ENCODE results near the gene DYRK1B. TPM values are rescaled to one million over a fixed set of nuclear protein-coding genes. Genes with fewer than 3 reads are reported as not detected.
"Not testable (repeated sequence)": the region's sequence is repeated elsewhere in the genome, so short reads cannot be mapped to it uniquely, and the experiment has no call there.

The DYRK1B gene
- total and polyA plus RNA-seq, 7 donors, result 6.6 to 11.4 (median 8.6) TPM

DNA sequence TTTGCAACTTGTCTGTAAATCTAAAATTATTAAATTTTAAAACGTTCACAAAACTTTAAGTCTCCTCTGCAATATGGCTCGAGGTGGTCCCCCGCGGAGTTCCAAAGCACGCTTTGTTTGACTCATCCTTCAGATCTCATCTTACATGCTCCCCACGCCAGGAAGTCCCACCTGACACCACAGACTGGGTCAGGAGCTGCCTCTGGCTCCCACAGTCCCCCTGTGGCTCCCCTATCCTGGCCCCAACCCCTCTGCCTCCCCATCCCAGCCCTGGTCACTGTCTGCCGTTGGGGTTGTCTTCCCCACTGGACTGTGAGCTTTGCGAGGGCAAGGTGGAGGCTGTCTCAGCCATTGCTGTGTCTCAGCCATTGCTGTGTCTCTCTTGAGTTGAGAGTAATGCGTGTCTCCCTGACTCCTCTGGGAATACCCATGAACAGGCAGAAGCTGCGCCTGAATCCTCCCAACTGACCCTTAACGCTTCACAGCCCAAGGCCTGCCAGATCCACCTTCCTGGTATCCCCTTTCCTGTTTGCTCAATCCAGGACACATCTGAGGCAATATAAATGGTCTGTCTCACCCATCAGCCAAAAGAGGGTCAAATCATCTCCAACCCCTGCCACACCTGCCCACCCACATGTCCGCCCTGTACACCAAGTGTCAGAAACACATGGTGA lies 15.9 kb downstream of the DYRK1B start:
- H3K36me3 ChIP-seq, result peaks cover 0 to 19% (median 0%) of the 10 kb centered on the region in 4 donors
- H3K9me3 ChIP-seq, result no peaks in the 10 kb centered on the region
- H3K27ac ChIP-seq, result no peak overlapping the region
- H3K4me1 ChIP-seq, result no peaks in the 10 kb centered on the region
- WGBS, 2 donors, result 92 to 94% methylated on average over 12 of the region's 12 CpGs
- no peak overlapping the region for H3K4me3 ChIP-seq
- no peaks in the 10 kb centered on the region for H3K27me3 ChIP-seq
- intact Hi-C loops (cut with DNase I), result no loop called here
- TF ChIP-seq POLR2A (IDR thresholded peaks at IDR 0.05), result no peak
- TF ChIP-seq EP300 (IDR thresholded peaks at IDR 0.05), result no peak
- TF ChIP-seq POLR2AphosphoS5 (IDR thresholded peaks at IDR 0.05), result no peak
- TF ChIP-seq, protein P1, sequence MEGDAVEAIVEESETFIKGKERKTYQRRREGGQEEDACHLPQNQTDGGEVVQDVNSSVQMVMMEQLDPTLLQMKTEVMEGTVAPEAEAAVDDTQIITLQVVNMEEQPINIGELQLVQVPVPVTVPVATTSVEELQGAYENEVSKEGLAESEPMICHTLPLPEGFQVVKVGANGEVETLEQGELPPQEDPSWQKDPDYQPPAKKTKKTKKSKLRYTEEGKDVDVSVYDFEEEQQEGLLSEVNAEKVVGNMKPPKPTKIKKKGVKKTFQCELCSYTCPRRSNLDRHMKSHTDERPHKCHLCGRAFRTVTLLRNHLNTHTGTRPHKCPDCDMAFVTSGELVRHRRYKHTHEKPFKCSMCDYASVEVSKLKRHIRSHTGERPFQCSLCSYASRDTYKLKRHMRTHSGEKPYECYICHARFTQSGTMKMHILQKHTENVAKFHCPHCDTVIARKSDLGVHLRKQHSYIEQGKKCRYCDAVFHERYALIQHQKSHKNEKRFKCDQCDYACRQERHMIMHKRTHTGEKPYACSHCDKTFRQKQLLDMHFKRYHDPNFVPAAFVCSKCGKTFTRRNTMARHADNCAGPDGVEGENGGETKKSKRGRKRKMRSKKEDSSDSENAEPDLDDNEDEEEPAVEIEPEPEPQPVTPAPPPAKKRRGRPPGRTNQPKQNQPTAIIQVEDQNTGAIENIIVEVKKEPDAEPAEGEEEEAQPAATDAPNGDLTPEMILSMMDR (IDR thresholded peaks at IDR 0.05), result no peak
- no peak for DNase-seq

DNA sequence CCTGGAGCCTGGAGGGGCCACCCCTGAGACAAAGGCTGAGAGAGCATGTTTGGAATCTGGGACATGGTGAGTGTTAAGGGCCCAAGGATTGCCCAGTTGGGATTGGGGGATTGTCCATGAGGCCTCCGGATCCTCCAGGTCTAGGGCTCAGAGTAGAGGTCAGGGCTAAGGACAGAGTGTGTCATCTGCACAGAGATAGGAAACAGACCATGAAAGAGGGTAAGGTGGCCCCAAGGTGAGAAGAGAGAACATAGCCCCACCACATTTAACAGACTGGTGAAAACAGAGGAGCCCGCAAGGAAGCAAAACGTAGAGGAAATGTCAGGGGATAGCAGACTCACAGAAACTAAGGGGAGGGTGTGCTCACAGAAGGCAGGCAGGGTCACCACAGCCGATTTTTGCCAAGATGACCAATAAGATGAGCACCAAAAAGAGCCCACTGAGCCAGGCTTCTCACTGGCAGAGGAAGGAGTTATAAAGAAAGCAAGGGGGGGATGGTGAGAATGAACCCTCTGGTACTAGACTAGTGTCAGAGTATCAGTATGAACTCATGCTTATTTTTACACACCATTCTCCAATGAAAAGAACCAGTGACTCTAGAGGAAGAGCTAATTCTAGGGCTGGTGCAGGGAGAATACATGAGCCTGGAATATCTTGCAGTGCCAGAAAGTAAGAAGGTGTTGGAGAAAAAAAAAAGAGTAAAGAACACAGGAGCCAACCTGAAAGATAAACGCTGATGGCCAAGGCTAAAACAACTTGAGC lies 17.5 kb downstream of the DYRK1B start:
- no peaks in the 10 kb centered on the region for H3K9me3 ChIP-seq
- TF ChIP-seq, protein P1 (IDR thresholded peaks at IDR 0.05), result no peak
- TF ChIP-seq POLR2A (IDR thresholded peaks at IDR 0.05), result no peak
- 85 to 90% methylated on average over 5 of the region's 5 CpGs for WGBS, 2 donors
- no peak overlapping the region for H3K27ac ChIP-seq
- H3K4me3 ChIP-seq, result no peak overlapping the region
- no peak for DNase-seq
- H3K27me3 ChIP-seq, result no peaks in the 10 kb centered on the region
- H3K4me1 ChIP-seq, result no peaks in the 10 kb centered on the region
- intact Hi-C loops (cut with DNase I), result no loop called here
- H3K36me3 ChIP-seq, result peaks cover 0 to 19% (median 0%) of the 10 kb centered on the region in 4 donors

DNA sequence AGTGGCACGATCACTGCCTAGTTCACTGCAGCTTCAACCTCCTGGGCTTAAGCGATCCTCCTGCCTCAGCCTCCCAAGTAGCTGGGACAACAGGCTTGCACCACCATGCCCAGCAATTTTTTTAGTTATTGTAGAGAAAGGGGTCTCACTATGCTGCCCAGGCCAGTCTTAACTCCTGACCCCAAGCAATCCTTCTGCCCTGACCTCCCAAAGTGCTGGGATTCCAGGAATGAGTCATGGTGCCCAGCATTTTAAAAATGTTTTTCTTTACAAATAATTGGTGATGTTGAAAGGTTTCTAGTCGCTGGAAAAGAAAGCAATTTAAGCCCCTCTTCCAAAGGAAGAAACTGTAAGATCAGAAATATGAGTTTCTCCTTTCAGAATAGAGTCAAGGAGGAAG lies 19.4 kb downstream of the DYRK1B start:
- Histone ChIP-seq H3K9me3 (no peaks in the 10 kb centered on the region), H3K27ac (no peak overlapping the region), H3K36me3 (peaks cover 0 to 19% (median 0%) of the 10 kb centered on the region in 4 donors), H3K27me3 (no peaks in the 10 kb centered on the region), H3K4me1 (no peaks in the 10 kb centered on the region), H3K4me3 (no peak overlapping the region)
- TF ChIP-seq EP300 (IDR thresholded peaks at IDR 0.05) (no peak), POLR2A (IDR thresholded peaks at IDR 0.05) (no peak), POLR2AphosphoS5 (IDR thresholded peaks at IDR 0.05) (no peak)
- TF ChIP-seq, protein P1 (IDR thresholded peaks at IDR 0.05), result no peak
- WGBS, 2 donors, result 88 to 92% methylated on average over 3 of the region's 3 CpGs
- no peak for DNase-seq
- intact Hi-C loops (cut with DNase I), result no loop called here

GRCh38 chr19:39814111-39814510 lies 19.9 kb downstream of the DYRK1B start:
- H3K4me3 ChIP-seq; DNase-seq; H3K9me3 ChIP-seq; H3K27ac ChIP-seq; intact Hi-C loops (cut with DNase I); H3K27me3 ChIP-seq; H3K4me1 ChIP-seq: not testable (repeated sequence)
- WGBS, 2 donors, result 95% methylated on average over 6 of the region's 6 CpGs
- peaks cover 0 to 19% (median 0%) of the 10 kb centered on the region in 4 donors for H3K36me3 ChIP-seq

DNA sequence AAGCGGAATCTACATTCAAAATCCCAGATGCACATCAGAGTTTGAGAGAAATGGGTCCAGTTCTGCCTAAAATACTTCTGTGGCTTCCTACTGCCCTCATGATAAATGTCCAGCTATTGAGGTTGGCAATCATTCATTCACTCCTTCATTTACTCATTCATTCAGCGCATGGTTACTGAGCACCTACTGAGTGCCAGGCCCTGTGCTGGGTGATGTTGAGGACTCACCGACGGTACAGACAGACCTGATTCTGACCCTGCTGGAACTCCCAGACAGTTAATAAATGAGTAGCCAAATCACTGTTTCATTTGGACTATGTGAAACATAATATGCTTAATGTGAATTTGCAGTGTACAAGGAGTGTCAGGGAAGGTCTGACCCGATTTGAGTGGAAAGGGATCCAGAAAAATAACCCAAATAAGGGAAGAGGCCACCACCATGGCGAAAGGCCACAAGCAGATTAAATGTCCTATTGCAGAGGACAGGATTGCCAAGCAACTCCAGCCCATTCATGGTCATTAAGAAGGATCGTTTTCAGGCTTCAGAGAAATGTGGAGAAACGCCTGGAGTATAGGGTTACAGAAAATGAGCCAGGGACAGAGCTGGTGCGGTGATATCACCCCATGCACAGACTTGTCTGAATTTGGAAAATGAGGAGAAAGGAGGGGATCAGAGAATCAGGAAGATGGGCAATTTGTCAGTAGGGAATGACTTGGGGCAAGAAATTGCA lies 20.5 kb downstream of the DYRK1B start:
- no peak for DNase-seq
- no peaks in the 10 kb centered on the region for H3K9me3 ChIP-seq
- H3K4me1 ChIP-seq, result no peaks in the 10 kb centered on the region
- peaks cover 0 to 19% (median 0%) of the 10 kb centered on the region in 4 donors for H3K36me3 ChIP-seq
- H3K27ac ChIP-seq, result no peak overlapping the region
- H3K27me3 ChIP-seq, result no peaks in the 10 kb centered on the region
- no peak overlapping the region for H3K4me3 ChIP-seq
- TF ChIP-seq POLR2AphosphoS5 (IDR thresholded peaks at IDR 0.05) (no peak), POLR2A (IDR thresholded peaks at IDR 0.05) (no peak), EP300 (IDR thresholded peaks at IDR 0.05) (no peak)
- TF ChIP-seq, protein P1 (IDR thresholded peaks at IDR 0.05), result no peak
- intact Hi-C loops (cut with DNase I), result no loop called here
- WGBS, 2 donors, result 82 to 87% methylated on average over 9 of the region's 9 CpGs
